Measurements from ENCODE around the gene DOCK4.
A peak's percentile ranks its signal among the peaks of the same experiment; 100 is the strongest.

The DOCK4 gene

GRCh38 chr7:112214883-112215282, 8.7 kb upstream of the DOCK4 start:
- no peak for DNase-seq (ENCODE audit: low spot score)

DNA sequence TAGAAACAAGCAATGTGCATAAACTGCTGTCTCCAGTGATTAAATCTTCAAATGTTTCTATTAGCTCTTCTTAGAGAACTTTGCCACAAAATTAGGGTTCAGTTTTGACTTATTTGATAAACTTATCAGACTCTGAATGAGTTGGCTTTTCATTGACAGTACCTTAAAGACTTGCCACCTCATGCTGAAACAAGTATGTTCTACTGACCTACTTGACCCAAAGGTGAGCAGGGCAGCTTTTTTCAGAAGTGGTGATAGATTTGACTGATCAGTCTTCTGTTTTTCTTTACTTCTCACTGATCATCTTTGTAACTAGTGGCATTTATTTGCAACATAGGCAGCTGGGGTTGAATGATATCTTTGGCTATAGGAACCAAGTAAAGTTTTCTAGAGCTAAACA, 8.1 kb upstream of the DOCK4 start:
- DNase-seq (ENCODE audit: low spot score): no peak

GRCh38 chr7:112213735-112214134, 7.5 kb upstream of the DOCK4 start:
- no peak for DNase-seq (ENCODE audit: low spot score)

- no peak for DNase-seq (ENCODE audit: low spot score)
Measured at GRCh38 chr7:112212571-112212970, 6.4 kb upstream of the DOCK4 start.

DNA sequence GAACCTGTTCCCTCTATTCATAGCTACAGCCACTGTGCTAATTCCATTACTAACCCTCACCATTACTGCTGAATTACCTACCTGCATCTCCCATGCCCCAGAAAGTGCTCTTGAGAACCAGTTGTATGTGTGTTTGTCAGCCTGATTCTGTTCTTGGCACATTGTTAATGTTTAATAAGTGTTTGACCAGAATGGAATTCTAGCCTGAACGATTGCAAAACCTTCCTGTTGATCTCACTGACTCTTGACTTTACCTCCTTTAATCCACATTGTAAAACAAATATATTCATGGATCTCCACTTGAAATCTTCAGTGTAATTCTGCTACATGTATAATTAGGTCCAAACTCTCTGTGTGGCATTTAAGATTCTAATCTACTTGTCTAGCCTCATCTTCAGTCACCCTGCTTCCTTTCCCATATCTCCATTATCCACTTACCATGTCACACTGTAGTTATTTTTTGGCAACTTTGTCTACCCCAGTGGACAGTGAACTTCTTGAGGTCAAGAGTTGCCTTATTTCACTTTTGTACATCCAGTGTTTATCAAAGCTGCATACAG, 5.2 kb upstream of the DOCK4 start:
- DNase-seq (ENCODE audit: low spot score): no peak

GRCh38 chr7:112207765-112208164, 1.6 kb upstream of the DOCK4 start:
- DNase-seq (ENCODE audit: low spot score): no peak

GRCh38 chr7:112206991-112207592, 893 bp upstream of the DOCK4 start:
- no peak for DNase-seq (ENCODE audit: low spot score)

- peak; percentile 67 for DNase-seq (ENCODE audit: low spot score)
Measured at GRCh38 chr7:112205343-112206237, 609 bp downstream of the DOCK4 start.

DNA sequence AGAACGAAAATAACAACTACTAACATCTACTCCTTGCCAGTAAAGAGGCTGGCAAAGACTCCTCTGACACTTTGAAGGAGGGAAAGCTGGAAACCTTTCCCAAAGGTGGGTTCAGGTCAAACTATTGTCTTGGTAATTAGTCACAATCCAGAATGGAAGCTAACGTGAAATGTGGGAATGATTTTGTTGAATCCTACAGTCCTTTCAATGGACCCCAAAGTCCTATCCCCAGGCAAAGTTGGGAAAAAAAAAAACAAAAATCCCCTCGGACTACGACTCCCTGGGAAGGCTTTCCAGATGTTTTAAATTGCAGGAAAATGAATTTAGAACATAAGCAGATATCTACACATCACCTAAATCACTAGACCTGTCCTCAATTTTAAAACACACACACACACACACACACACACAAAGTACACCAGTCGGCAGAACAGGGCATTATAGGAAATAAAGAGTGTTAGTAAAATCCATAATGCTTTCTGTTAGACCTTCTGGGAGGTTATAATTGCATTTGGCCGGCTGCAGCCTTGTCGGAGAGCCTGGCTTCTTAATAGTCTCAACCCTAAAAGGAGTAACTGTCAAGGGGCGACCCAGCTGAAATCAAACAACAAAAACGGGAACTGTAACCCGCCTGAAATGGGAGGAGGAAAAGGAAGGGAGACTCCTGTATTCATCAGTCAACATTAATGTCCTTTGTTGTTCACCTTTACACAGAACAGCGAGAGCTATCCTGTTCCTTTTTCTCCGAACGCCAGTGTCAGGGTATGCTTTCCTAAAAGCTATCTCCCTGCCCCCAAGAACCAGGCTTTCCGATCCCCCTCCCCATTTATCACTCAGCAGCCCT, 1.5 kb downstream of the DOCK4 start:
- DNase-seq (ENCODE audit: low spot score): peak; percentile 70

GRCh38 chr7:112203365-112203739, 2.8 kb downstream of the DOCK4 start:
- no peak for DNase-seq (ENCODE audit: low spot score)

- DNase-seq (ENCODE audit: low spot score): peak; percentile 70
Measured at GRCh38 chr7:112202816-112203215, 3.4 kb downstream of the DOCK4 start.

DNA sequence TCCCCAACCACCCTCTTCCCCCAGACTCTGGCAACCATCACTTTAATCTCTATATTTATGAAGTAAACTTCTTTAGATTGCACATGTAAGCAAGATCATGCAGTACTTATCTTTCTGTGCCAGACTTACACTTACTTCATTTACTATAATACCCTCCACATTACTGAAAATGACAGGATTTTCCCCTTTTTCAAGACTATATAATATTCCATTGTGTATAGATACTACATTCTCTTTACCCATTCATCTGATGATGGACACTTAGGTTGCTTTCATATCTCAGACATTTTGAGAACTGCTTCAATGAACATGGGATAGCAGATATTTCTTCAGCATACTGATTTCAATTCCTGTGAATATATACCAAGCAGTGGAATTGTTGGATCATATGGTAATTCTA, 4.4 kb downstream of the DOCK4 start:
- DNase-seq (ENCODE audit: low spot score): no peak

- DNase-seq (ENCODE audit: low spot score): no peak
Measured at GRCh38 chr7:112201411-112201810, 4.8 kb downstream of the DOCK4 start.

GRCh38 chr7:112199672-112200071, 6.5 kb downstream of the DOCK4 start:
- no peak for DNase-seq (ENCODE audit: low spot score)

GRCh38 chr7:112199035-112199655, 7.1 kb downstream of the DOCK4 start:
- no peak for DNase-seq (ENCODE audit: low spot score)

DNA sequence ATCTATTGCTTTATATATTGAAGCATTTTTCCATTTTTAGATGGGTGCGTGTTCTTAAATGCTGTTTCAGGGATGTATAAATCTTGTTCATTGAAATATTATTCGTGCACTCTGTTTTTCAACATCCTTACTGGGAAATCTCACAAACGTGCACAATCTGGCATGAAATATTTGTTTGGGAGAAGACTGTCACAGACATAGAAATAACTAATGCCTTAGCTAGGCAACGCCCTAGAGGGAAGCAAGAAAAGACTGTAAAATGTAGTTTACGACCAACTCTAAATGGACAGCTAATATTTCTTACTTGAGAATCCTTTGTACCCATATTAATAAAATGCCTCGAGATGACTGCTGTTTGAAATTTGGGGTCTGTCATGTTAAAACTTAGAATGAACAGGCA, 8.9 kb downstream of the DOCK4 start:
- no peak for DNase-seq (ENCODE audit: low spot score)

GRCh38 chr7:112195717-112196116, 10.5 kb downstream of the DOCK4 start:
- no peak for DNase-seq (ENCODE audit: low spot score)

GRCh38 chr7:112193915-112194502, 12.2 kb downstream of the DOCK4 start:
- no peak for DNase-seq (ENCODE audit: low spot score)

GRCh38 chr7:112192236-112193154, 13.7 kb downstream of the DOCK4 start:
- no peak for DNase-seq (ENCODE audit: low spot score)

- no peak for DNase-seq (ENCODE audit: low spot score)
Measured at GRCh38 chr7:112190120-112190519, 16.1 kb downstream of the DOCK4 start.

Measured in pons (tissue), 1 donor.